Breast epithelium (tissue), 3 donors: ENCODE data around the gene CHD2.

Source experiments
- CTCF ChIP-seq, 3 donors: fragments of 450-650 bp; IDR thresholded peaks; one replicate each; pipeline ENCODE4 v1.5.1; 2016 to 2017; ENCODE audit warnings: antibody characterized with exemption in 3 of 3, mild to moderate bottlenecking in 3 of 3, moderate library complexity in 3 of 3
- POLR2A ChIP-seq: fragments of 450-650 bp; IDR thresholded peaks from one replicate; pipeline ENCODE4 v1.6.1; 2016; ENCODE audit warnings: antibody characterized with exemption, mild to moderate bottlenecking, moderate library complexity
- POLR2AphosphoS5 ChIP-seq, 3 donors: sonication (generic); formaldehyde crosslinking; IDR thresholded peaks; one replicate each; pipeline ENCODE4 v1.6.1; 2017; ENCODE audit warnings: antibody characterized with exemption in 3 of 3

GRCh38 chr15:93001881-93002280, 101.8 kb downstream of the CHD2 start:
- TF ChIP-seq CTCF (IDR thresholded peaks at IDR 0.05) (no peak), POLR2A (no peak), POLR2AphosphoS5 (IDR thresholded peaks at IDR 0.05) (no peak)
